ENCODE data around the gene DEK. TPM values are rescaled to one million over a fixed set of nuclear protein-coding genes. Genes with fewer than 3 reads are reported as not detected.
"Not testable (repeated sequence)": the region's sequence is repeated elsewhere in the genome, so short reads cannot be mapped to it uniquely, and the experiment has no call there.

DEK gene
- total RNA-seq, 1 experiment from 2014 or later: 154 TPM

DNA sequence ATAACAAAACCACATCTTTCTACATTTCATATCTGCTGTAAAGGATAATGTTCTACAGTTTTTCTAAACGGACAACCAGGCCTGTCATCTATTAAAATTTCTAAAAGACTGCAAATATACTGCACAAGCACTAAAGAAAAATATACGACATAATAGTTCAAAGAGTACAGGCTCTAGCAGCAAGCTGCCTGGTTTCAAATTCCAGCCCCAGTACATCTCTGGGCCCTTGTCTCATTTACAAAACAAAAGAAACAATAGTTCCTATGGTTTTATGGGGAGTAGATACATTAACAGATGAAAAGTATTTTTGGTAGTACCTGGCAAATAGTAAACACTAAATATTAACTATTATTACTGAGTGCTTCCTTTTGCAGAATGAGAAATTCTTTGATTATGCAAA is 24.1 kb downstream of the DEK start:
- no peaks in the 10 kb centered on the region for H3K9me3 ChIP-seq (ENCODE audit: low read length)
- H3K4me3 ChIP-seq (ENCODE audit: low read length): no peak overlapping the region
- H3K36me3 ChIP-seq (ENCODE audit: insufficient read depth, low read length): peaks cover 91% of the 10 kb centered on the region
- H3K27ac ChIP-seq (ENCODE audit: low read length): no peak overlapping the region
- no peak overlapping the region for H2AFZ ChIP-seq (ENCODE audit: low read length)
- H3K4me1 ChIP-seq (ENCODE audit: low read length): no peaks in the 10 kb centered on the region
- H3K79me2 ChIP-seq (ENCODE audit: low read length): peaks cover 97% of the 10 kb centered on the region
- no peak overlapping the region for H3K4me2 ChIP-seq (ENCODE audit: low read depth, low read length, poor library complexity, severe bottlenecking)
- no peaks in the 10 kb centered on the region for H3K27me3 ChIP-seq (ENCODE audit: low read length)
- H3K9me2 ChIP-seq (replicated peaks; ENCODE audit: insufficient read depth, low read length): no peaks in the 10 kb centered on the region
- no peak for DNase-seq
- H3K9ac ChIP-seq (ENCODE audit: low read length): no peak overlapping the region
- no peaks in the 10 kb centered on the region for H4K20me1 ChIP-seq (ENCODE audit: insufficient read depth, low read depth, low read length)

DNA sequence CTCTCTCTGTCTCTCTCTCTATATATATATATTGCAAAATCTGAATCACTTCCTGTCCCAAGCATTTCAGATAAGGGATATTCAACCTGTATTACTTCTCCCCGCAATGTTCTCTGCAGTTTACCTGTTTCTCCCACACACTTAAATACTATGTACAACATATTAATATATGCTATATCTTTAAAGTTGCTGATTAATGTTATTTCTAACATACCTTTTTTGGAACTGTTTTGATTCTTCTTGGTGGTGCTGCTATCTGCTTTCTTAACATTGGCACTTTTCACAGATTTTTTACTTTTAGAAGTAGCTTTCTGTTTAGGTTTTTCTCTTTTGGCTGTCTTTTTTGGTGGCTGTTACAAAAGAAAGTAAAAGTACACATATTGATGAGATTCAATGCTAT is 27.2 kb downstream of the DEK start:
- H3K27me3 ChIP-seq (ENCODE audit: low read length): no peaks in the 10 kb centered on the region
- no peak overlapping the region for H3K27ac ChIP-seq (ENCODE audit: low read length)
- H3K4me2 ChIP-seq (ENCODE audit: low read depth, low read length, poor library complexity, severe bottlenecking): no peak overlapping the region
- H2AFZ ChIP-seq (ENCODE audit: low read length): no peak overlapping the region
- no peaks in the 10 kb centered on the region for H3K4me1 ChIP-seq (ENCODE audit: low read length)
- peaks cover 73% of the 10 kb centered on the region for H3K36me3 ChIP-seq (ENCODE audit: insufficient read depth, low read length)
- no peak for DNase-seq
- no peak overlapping the region for H3K4me3 ChIP-seq (ENCODE audit: low read length)
- H3K9me3 ChIP-seq (ENCODE audit: low read length): no peaks in the 10 kb centered on the region
- no peak overlapping the region for H3K9ac ChIP-seq (ENCODE audit: low read length)
- no peaks in the 10 kb centered on the region for H3K9me2 ChIP-seq (replicated peaks; ENCODE audit: insufficient read depth, low read length)
- peaks cover 83% of the 10 kb centered on the region for H3K79me2 ChIP-seq (ENCODE audit: low read length)
- H4K20me1 ChIP-seq (ENCODE audit: insufficient read depth, low read depth, low read length): no peaks in the 10 kb centered on the region

DNA sequence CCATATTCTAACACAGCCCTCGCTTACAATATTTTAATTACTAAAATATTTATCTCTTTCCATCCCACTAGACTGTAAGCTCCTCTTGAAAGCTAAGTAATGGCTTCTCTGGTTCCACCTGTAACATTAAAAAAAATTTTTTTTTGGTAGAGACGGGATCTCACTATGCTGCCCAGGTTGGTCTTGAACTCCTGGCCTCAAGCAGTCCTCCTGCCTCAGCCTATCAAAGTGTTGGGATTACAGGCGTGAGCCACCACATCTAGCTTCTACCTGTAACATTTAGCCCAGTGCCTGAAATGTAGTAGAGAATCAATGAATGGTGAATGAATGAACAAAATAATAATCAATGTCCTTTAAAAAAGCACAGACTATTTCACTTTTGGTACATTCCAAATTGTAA is 28.8 kb downstream of the DEK start:
- Histone ChIP-seq H4K20me1 (ENCODE audit: insufficient read depth, low read depth, low read length) (no peaks in the 10 kb centered on the region), H3K4me1 (ENCODE audit: low read length) (no peaks in the 10 kb centered on the region), H3K9ac (ENCODE audit: low read length) (no peak overlapping the region), H3K27me3 (ENCODE audit: low read length) (no peaks in the 10 kb centered on the region), H3K27ac (ENCODE audit: low read length) (no peak overlapping the region), H2AFZ (ENCODE audit: low read length) (no peak overlapping the region), H3K4me3 (ENCODE audit: low read length) (no peak overlapping the region), H3K36me3 (ENCODE audit: insufficient read depth, low read length) (peaks cover 62% of the 10 kb centered on the region), H3K9me2 (replicated peaks; ENCODE audit: insufficient read depth, low read length) (no peaks in the 10 kb centered on the region), H3K79me2 (ENCODE audit: low read length) (peaks cover 76% of the 10 kb centered on the region), H3K4me2 (ENCODE audit: low read depth, low read length, poor library complexity, severe bottlenecking) (no peak overlapping the region), H3K9me3 (ENCODE audit: low read length) (no peaks in the 10 kb centered on the region)
- no peak for DNase-seq

DNA sequence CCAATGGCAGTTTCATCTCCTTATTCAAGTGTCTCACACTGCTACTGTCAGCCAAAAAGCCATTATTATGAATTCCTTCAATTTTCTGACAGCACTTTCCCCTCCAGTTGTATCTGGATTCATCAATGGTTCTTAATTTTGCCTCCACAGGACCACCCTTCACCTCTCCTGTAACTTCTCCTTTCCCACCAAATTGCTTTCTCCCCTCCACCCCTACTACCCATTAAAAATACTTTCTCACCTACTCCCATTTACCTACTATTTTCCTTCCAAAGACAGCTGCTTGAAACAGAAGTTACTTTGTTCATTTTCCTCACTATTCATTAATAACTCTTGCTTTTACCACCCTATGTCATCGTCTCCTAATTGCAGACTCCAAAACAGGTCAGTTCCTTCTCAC is 29.8 kb downstream of the DEK start:
- no peak for DNase-seq
- Histone ChIP-seq H3K27ac (ENCODE audit: low read length) (no peak overlapping the region), H3K9me3 (ENCODE audit: low read length) (no peaks in the 10 kb centered on the region), H3K79me2 (ENCODE audit: low read length) (peaks cover 66% of the 10 kb centered on the region), H4K20me1 (ENCODE audit: insufficient read depth, low read depth, low read length) (no peaks in the 10 kb centered on the region), H3K36me3 (ENCODE audit: insufficient read depth, low read length) (peaks cover 53% of the 10 kb centered on the region), H3K4me3 (ENCODE audit: low read length) (no peak overlapping the region), H3K9me2 (replicated peaks; ENCODE audit: insufficient read depth, low read length) (no peaks in the 10 kb centered on the region), H3K4me2 (ENCODE audit: low read depth, low read length, poor library complexity, severe bottlenecking) (no peak overlapping the region), H3K27me3 (ENCODE audit: low read length) (no peaks in the 10 kb centered on the region), H2AFZ (ENCODE audit: low read length) (no peak overlapping the region), H3K9ac (ENCODE audit: low read length) (no peak overlapping the region), H3K4me1 (ENCODE audit: low read length) (no peaks in the 10 kb centered on the region)

DNA sequence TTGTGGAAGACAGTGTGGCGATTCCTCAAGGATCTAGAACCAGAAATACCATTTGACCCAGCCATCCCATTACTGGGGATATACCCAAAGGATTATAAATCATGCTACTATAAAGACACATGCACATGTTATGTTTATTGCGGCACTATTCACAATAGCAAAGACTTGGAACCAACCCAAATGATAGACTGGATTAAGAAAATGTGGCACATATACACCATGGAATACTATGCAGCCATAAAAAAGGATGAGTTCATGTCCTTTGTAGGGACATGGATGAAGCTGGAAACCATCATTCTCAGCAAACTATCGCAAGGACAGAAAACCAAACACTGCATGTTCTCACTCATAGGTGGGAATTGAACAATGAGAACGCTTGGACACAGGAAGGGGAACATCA is 30.6 kb downstream of the DEK start:
- not testable (repeated sequence) for H3K27me3 ChIP-seq (ENCODE audit: low read length); H3K4me1 ChIP-seq (ENCODE audit: low read length); H3K4me2 ChIP-seq (ENCODE audit: low read depth, low read length, poor library complexity, severe bottlenecking); H3K4me3 ChIP-seq (ENCODE audit: low read length); DNase-seq; H3K9ac ChIP-seq (ENCODE audit: low read length); H4K20me1 ChIP-seq (ENCODE audit: insufficient read depth, low read depth, low read length); H3K9me3 ChIP-seq (ENCODE audit: low read length); H2AFZ ChIP-seq (ENCODE audit: low read length); H3K27ac ChIP-seq (ENCODE audit: low read length); H3K9me2 ChIP-seq (replicated peaks; ENCODE audit: insufficient read depth, low read length)
- Histone ChIP-seq H3K36me3 (ENCODE audit: insufficient read depth, low read length) (peaks cover 47% of the 10 kb centered on the region), H3K79me2 (ENCODE audit: low read length) (peaks cover 60% of the 10 kb centered on the region)

DNA sequence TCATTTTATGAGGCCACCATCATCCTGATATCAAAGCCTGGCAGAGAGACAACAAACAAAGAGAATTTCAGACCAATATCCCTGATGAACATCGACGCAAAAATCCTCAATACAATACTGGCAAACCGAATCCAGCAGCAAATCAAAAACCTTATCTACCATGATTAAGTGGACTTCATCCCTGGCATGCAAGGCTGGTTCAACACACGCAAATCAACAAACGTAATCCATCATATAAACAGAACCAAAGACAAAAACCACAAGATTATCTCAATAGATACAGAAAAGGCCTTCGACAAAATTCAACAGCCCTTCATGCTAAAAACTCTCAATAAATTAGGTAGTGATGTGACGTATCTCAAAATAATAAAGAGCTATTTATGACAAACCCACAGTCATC is 32.5 kb downstream of the DEK start:
- H3K27me3 ChIP-seq (ENCODE audit: low read length); H3K27ac ChIP-seq (ENCODE audit: low read length); H3K9me3 ChIP-seq (ENCODE audit: low read length); H3K4me1 ChIP-seq (ENCODE audit: low read length); H3K9me2 ChIP-seq (replicated peaks; ENCODE audit: insufficient read depth, low read length); H3K4me2 ChIP-seq (ENCODE audit: low read depth, low read length, poor library complexity, severe bottlenecking); H2AFZ ChIP-seq (ENCODE audit: low read length); DNase-seq; H3K9ac ChIP-seq (ENCODE audit: low read length); H3K4me3 ChIP-seq (ENCODE audit: low read length); H4K20me1 ChIP-seq (ENCODE audit: insufficient read depth, low read depth, low read length): not testable (repeated sequence)
- H3K36me3 ChIP-seq (ENCODE audit: insufficient read depth, low read length): peaks cover 32% of the 10 kb centered on the region
- H3K79me2 ChIP-seq (ENCODE audit: low read length): peaks cover 49% of the 10 kb centered on the region

DNA sequence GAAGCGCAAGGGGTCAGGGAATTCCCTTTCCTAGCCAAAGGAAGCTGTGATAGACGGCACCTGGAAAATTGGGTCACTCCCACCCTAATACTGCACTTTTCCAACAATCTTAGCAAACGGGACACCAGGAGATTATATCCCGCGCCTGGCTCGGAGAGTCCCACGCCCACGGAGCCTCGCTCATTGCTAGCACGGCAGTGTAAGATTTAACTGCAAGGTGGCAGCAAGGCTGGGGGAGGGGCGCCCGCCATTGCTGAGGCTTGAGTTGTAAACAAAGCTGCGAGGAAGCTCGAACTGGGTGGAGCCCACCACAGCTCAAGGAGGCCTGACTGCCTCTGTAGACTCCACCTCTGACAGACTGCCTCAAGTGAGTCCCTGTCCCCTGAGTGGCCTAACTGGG is 35.7 kb downstream of the DEK start:
- H3K9me2 ChIP-seq (replicated peaks; ENCODE audit: insufficient read depth, low read length); DNase-seq; H3K4me1 ChIP-seq (ENCODE audit: low read length): not testable (repeated sequence)

DNA sequence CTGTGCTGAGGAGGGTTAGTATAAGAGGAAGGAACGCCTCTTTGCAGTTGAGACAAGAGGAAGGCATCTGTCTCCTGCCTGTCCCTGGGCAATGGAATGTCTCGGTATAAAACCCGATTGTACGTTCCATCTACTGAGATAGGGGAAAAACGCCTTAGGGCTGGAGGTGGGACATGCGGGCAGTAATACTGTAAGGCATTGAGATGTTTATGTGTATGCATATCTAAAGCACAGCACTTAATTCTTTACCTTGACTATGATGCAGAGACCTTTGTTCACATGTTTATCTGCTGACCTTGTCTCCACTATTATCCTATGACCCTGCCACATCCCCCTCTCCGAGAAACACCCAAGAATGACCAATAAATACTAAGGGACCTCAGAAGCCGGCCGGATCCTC is 37.2 kb downstream of the DEK start:
- DNase-seq: not testable (repeated sequence)

More for the DNA sequence above, 35.7 kb downstream of the DEK start:
- H4K20me1 ChIP-seq (ENCODE audit: insufficient read depth, low read depth, low read length); H3K4me3 ChIP-seq (ENCODE audit: low read length); H2AFZ ChIP-seq (ENCODE audit: low read length); H3K9ac ChIP-seq (ENCODE audit: low read length); H3K27ac ChIP-seq (ENCODE audit: low read length); H3K4me2 ChIP-seq (ENCODE audit: low read depth, low read length, poor library complexity, severe bottlenecking); H3K27me3 ChIP-seq (ENCODE audit: low read length); H3K9me3 ChIP-seq (ENCODE audit: low read length): not testable (repeated sequence)
- Histone ChIP-seq H3K79me2 (ENCODE audit: low read length) (peaks cover 35% of the 10 kb centered on the region), H3K36me3 (ENCODE audit: insufficient read depth, low read length) (peaks cover 35% of the 10 kb centered on the region)

More for the DNA sequence above, 37.2 kb downstream of the DEK start:
- not testable (repeated sequence) for H3K27ac ChIP-seq (ENCODE audit: low read length); H3K27me3 ChIP-seq (ENCODE audit: low read length); H3K9me2 ChIP-seq (replicated peaks; ENCODE audit: insufficient read depth, low read length); H3K9ac ChIP-seq (ENCODE audit: low read length); H3K4me1 ChIP-seq (ENCODE audit: low read length); H2AFZ ChIP-seq (ENCODE audit: low read length); H3K9me3 ChIP-seq (ENCODE audit: low read length); H3K4me3 ChIP-seq (ENCODE audit: low read length); H3K4me2 ChIP-seq (ENCODE audit: low read depth, low read length, poor library complexity, severe bottlenecking); H4K20me1 ChIP-seq (ENCODE audit: insufficient read depth, low read depth, low read length)
- H3K79me2 ChIP-seq (ENCODE audit: low read length): peaks cover 30% of the 10 kb centered on the region
- peaks cover 47% of the 10 kb centered on the region; the same call in 1 of the 2 replicates for H3K36me3 ChIP-seq (ENCODE audit: insufficient read depth, low read length)
